ENCODE results near the gene SEL1L.
"Not testable (repeated sequence)": the region's sequence is repeated elsewhere in the genome, so short reads cannot be mapped to it uniquely, and the experiment has no call there.

The SEL1L gene

GRCh38 chr14:81474148-81474492 lies 59.5 kb downstream of the SEL1L start:
- no peak for DNase-seq (ENCODE audit: low read depth in 2 of 2)

- DNase-seq (ENCODE audit: low read depth in 2 of 2): no peak
These were observed 60.1 kb downstream of the SEL1L start for GRCh38 chr14:81473456-81474147.

DNA sequence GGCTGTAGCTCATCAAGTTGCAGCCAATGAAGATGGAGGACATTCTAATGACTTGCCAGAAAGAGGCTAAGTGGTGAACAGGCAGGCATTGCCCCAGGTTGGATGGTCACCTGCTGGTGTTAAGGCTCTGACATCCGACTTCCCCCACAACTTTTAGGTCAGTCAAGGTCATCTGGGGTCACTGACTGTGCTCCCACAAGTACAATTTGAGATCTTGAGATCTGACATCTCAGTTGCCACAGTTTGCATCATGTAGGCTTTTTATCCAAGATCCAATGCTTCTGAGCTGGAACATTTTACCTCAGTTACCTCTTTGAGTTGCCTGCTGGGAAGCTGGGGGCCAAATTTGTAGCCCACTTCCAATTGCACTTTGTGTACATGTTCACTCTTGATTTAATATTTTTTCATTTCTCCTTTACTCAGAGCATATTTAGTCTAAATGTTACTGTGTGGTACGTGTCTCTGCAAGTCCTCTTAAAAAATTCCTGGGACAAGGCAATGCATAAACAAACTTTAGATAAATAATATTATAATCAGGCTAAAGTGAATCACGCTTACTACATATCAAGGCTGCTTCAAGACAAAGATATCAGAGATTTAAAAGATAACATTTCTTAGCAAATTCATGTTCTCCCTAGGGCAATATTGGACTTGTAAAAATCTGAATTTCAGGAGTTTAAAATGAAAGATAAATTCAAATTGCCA lies 61.4 kb downstream of the SEL1L start:
- no peak for DNase-seq (ENCODE audit: low read depth in 2 of 2)

DNA sequence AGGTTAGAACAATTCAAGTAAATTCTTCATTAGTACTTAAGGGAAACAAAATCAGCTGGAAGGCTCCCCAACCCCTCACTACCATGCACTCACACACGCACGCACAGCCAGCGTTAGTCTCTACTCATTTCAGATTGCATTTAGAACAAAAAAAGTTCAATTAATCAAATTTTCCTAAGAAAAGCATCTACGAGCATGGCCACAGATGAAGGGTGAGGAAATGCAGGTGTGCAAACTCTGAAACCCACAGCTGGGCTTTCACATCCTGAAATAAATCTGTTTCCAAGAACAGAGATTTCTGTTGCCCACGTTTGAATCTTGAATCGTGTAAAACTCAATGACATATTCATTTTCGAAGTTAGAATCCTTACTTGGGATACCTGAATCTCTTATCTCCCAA lies 62.6 kb downstream of the SEL1L start:
- DNase-seq (ENCODE audit: low read depth in 2 of 2): no peak

GRCh38 chr14:81470557-81470826 lies 63.2 kb downstream of the SEL1L start:
- not testable (repeated sequence) for DNase-seq (ENCODE audit: low read depth in 2 of 2)

DNA sequence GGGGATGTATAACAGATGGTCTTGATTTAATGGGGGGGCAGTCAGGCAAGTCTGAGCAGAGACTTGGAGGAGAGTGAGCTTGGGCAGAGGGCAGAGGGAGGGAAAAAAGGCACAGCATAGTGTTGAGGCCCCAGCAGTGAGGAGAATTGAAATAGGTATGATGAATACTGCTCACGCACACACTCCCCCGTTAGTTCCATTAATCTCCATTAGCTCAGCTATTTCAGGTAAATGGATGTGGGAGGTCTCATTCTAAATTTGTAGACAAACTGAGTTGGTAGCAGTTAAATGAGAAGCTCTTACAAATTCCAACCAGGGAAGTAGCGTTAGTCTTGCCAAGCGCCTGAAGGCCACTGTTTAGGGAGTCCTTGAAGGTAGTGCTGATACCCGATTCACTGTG lies 66.8 kb downstream of the SEL1L start:
- DNase-seq (ENCODE audit: low read depth in 2 of 2): no peak

- DNase-seq (ENCODE audit: low read depth in 2 of 2): no peak
These were observed 68.0 kb downstream of the SEL1L start for GRCh38 chr14:81465507-81466228.

- DNase-seq (ENCODE audit: low read depth in 2 of 2): not testable (repeated sequence)
These were observed 68.7 kb downstream of the SEL1L start for GRCh38 chr14:81465003-81465392.

DNA sequence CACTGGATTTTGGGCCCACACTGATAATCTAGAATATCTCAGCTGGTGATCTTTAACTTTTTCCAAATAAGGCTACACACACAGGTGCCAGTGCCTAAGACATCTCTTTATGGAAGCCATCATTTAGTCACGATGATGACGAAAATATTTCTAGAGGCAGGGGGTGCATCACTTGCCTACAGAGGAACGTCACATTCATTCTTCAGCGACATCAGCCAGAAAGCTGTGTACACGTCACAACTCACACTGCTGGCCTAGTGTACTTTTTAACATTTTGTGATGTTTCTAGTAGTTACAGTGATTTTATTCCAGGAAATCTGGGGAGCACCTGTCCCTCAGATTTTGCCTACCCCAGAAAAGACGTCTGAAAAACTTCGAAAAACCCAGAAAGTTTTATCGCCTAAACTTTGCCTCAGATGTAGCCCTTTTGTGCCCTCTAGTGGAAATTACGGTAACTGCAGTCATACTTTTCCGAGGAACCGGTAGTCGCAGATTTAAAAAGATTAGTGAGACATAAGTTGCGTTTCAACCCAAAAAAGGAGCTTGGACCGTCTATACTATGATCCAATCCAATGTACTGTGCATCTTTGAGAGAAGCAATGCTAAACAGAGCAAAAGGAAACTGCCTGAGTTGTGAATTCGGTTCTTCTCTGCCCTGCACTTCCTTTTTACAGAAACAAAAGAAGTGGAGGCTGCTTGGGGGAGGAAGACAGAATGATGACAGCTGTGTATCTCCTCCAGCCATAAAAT lies 69.2 kb downstream of the SEL1L start:
- DNase-seq (ENCODE audit: low read depth in 2 of 2): peak; percentile 7 to 13

DNA sequence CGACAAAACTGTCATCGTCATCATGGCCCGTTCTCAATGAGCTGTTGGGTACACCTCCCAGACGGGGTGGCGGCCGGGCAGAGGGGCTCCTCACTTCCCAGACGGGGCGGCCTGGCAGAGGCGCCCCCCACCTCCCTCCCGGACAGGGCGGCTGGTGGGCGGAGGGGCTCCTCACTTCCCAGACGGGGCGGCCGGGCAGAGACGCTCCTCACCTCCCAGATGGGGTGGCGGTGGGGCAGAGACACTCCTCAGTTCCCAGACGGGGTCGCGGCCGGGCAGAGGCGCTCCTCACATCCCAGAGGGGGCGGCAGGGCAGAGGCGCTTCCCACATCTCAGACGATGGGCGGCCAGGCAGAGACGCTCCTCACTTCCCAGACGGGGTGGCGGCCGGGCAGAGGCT lies 71.3 kb downstream of the SEL1L start:
- not testable (repeated sequence) for DNase-seq (ENCODE audit: low read depth in 2 of 2)

GRCh38 chr14:81459912-81460311 lies 73.7 kb downstream of the SEL1L start:
- no peak for DNase-seq (ENCODE audit: low read depth in 2 of 2)

- no peak for DNase-seq (ENCODE audit: low read depth in 2 of 2)
These were observed 75.3 kb downstream of the SEL1L start for GRCh38 chr14:81458352-81458751.

- no peak for DNase-seq (ENCODE audit: low read depth in 2 of 2)
These were observed 78.3 kb downstream of the SEL1L start for GRCh38 chr14:81455390-81455789.

GRCh38 chr14:81454572-81455218 lies 79.0 kb downstream of the SEL1L start:
- DNase-seq (ENCODE audit: low read depth in 2 of 2): no peak

- peak in 1 of 2 experiments; percentile 10 for DNase-seq (ENCODE audit: low read depth in 2 of 2)
These were observed 80.4 kb downstream of the SEL1L start for GRCh38 chr14:81453166-81453766.

DNA sequence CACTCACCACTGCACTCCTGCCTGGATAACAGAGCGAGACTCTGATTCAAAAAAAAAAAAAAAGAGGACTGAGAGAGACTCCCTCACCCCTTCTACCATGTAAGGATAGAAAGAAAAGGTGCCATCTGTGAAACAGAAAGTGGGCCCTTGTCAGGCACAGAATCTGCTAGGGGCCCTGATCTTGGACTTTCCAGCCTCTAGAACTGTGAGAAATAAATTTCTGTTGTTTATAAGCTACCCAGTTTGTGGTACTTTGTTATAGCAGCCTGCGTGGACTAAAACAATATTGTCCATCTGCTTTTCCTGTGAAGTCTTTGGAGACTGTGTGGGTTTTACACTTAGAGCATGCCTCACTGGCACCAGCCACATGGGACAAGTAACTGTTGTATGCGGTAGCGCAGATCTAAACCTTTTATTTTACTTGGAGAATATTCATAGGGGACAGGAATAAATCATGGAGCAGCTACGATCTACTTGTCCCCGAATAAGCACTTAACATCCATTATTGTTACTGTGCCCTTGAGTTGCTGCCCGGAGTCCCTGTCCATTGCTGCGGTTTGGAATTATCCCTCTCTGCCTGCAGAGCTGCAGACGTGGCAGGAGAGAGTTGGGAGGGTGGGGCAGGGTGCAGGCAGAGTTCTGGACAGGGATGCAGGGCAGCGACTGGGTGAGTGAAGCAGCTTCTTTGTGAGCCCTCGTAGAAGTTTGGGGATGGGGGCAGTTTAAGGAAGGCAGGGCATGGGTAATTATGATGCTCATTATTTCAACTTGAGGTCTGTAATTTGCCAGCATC lies 81.1 kb downstream of the SEL1L start:
- DNase-seq (ENCODE audit: low read depth in 2 of 2): no peak

- DNase-seq (ENCODE audit: low read depth in 2 of 2): no peak
These were observed 82.7 kb downstream of the SEL1L start for GRCh38 chr14:81450976-81451375.

- no peak for DNase-seq (ENCODE audit: low read depth in 2 of 2)
These were observed 83.5 kb downstream of the SEL1L start for GRCh38 chr14:81450100-81450531.

DNA sequence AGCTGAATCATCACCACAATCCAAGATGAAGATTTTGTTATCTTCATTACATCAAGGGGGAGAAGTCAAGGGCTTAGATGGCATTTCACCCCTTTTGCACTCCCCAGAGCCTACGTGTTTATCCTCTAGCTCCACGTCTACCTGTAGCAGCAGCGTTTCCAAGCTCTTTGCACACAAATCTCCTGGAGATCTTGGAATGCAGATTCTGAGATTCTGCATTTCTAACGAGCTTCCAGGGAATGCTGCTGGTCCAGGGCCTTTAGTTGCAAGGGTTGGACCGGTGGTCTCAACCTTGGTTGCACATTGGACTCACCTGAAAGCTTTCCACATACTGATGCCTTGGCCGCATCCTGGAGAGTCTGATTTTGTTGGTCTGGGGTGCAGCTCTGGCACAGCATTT lies 84.1 kb downstream of the SEL1L start:
- no peak for DNase-seq (ENCODE audit: low read depth in 2 of 2)

GRCh38 chr14:81449114-81449513 lies 84.5 kb downstream of the SEL1L start:
- DNase-seq (ENCODE audit: low read depth in 2 of 2): no peak

All from fibroblast of skin of left biceps (primary cell).